Activated B cell treated with CpG ODN at 0.5 μM for 24 hours (primary cell): ENCODE measurements around the gene HHAT. TPM values are rescaled to one million over a fixed set of nuclear protein-coding genes. Genes with fewer than 3 reads are reported as not detected.

Source experiments
- ATAC-seq: fragments of 200-7000 bp; cut with Tn5 transposase; one replicate; pipeline ENCODE4 v1.10.0; 2021; ENCODE audit warnings: low read depth, mild to moderate bottlenecking, moderate library complexity
- CTCF ChIA-PET: fragments of 350-600 bp; sonication (Branson Sonifier 250); formaldehyde crosslinking; loops from one replicate; lab custom pipeline; 2021; ENCODE audit warnings: antibody characterized with exemption; lab: Charles Lee
- POLR2A ChIA-PET: fragments of 350-600 bp; sonication (Branson Sonifier 250); formaldehyde crosslinking; loops from one replicate; lab custom pipeline; 2021; ENCODE audit warnings: antibody characterized with exemption; lab: Charles Lee
- DNase-seq: peaks from one replicate; pipeline ENCODE4 v3.0.0; 2022
- H3K27ac Mint-ChIP-seq: one replicate; pipeline ENCODE4 v1.8.0; 2020; ENCODE audit warnings: mixed read lengths
- H3K27me3 Mint-ChIP-seq: one replicate; pipeline ENCODE4 v1.8.0; 2021; ENCODE audit warnings: mixed read lengths
- H3K36me3 Mint-ChIP-seq: one replicate; pipeline ENCODE4 v1.8.0; 2021; ENCODE audit warnings: low read depth, mixed read lengths
- H3K4me1 Mint-ChIP-seq: one replicate; pipeline ENCODE4 v1.8.0; 2021; ENCODE audit warnings: mixed read lengths
- H3K4me3 Mint-ChIP-seq: one replicate; pipeline ENCODE4 v1.8.0; 2020; ENCODE audit warnings: mild to moderate bottlenecking, mixed read lengths
- H3K9me3 Mint-ChIP-seq: one replicate; pipeline ENCODE4 v1.8.0; 2020; ENCODE audit warnings: mixed read lengths
- intact Hi-C: fragments of 100-400 bp; cut with micrococcal nuclease; formaldehyde crosslinking; loops from one replicate; pipeline ENCODE4 v1.15.1; 2024
- total RNA-seq: library from RNA; stranded (reverse); gene quantifications from 2 replicates; pipeline ENCODE4 v1.2.3, GENCODE V29; 2022
- TF ChIP-seq, protein P1 (sequence below): fragments of 200-600 bp; IDR thresholded peaks from one replicate; pipeline ENCODE4 v1.8.0; 2022; ENCODE audit warnings: antibody characterized with exemption, mild to moderate bottlenecking

The HHAT gene
- total RNA-seq, 1 donor from 2014 or later, result 8.5 TPM

DNA sequence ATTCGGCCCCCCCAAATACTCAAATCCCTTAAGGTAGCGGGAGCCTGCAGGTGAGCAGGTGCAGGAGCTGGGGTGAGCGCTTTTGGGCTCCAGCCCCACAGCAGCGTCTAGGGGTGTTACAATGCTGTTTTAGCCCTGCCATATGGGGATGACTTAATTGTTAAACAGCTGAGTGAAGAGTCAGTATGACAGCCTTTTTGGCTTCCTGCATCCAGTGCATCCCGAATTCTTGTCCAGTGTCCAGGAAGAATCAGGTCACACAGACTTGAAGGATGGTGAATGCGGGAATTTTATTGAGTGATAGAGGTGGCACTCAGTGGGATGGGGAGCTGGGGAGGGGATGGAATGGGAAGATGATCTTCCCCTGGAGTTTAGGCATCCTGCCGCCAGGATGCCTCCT, 30.4 kb upstream of the HHAT start:
- Mint-ChIP-seq H3K36me3 (no peaks in the 10 kb centered on the region), H3K9me3 (no peaks in the 10 kb centered on the region), H3K4me3 (no peak overlapping the region), H3K4me1 (no peaks in the 10 kb centered on the region), H3K27ac (no peak overlapping the region), H3K27me3 (peaks cover 16% of the 10 kb centered on the region)
- CTCF ChIA-PET, result no interaction called here
- ATAC-seq (no peak), DNase-seq (no peak)
- POLR2A ChIA-PET, result no interaction called here
- TF ChIP-seq, protein P1, sequence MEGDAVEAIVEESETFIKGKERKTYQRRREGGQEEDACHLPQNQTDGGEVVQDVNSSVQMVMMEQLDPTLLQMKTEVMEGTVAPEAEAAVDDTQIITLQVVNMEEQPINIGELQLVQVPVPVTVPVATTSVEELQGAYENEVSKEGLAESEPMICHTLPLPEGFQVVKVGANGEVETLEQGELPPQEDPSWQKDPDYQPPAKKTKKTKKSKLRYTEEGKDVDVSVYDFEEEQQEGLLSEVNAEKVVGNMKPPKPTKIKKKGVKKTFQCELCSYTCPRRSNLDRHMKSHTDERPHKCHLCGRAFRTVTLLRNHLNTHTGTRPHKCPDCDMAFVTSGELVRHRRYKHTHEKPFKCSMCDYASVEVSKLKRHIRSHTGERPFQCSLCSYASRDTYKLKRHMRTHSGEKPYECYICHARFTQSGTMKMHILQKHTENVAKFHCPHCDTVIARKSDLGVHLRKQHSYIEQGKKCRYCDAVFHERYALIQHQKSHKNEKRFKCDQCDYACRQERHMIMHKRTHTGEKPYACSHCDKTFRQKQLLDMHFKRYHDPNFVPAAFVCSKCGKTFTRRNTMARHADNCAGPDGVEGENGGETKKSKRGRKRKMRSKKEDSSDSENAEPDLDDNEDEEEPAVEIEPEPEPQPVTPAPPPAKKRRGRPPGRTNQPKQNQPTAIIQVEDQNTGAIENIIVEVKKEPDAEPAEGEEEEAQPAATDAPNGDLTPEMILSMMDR, result no peak
- intact Hi-C loops, result no loop called here

DNA sequence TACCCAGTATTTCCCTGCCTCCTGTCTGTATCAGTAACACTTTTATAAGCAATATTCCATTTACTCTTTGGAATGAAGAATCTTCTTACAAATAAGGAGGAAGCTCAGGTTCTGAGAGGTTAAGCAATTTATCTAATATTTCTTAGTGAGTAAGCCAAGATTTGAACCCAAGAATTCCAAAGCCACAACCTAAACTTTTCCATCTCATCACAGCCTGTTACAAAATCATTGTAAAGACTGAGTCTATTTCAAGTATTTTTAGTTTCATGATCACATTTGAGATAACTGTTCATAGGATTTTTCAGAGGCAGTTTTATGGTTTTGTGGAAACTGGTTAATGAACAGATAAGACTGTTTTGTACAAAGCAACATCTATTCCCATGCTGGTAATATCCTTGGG, 29.8 kb upstream of the HHAT start:
- POLR2A ChIA-PET, result no interaction called here
- Mint-ChIP-seq H3K9me3 (no peaks in the 10 kb centered on the region), H3K27ac (no peak overlapping the region), H3K4me3 (no peak overlapping the region), H3K27me3 (peaks cover 16% of the 10 kb centered on the region), H3K4me1 (no peaks in the 10 kb centered on the region), H3K36me3 (no peaks in the 10 kb centered on the region)
- TF ChIP-seq, protein P1, result no peak
- ATAC-seq, result no peak
- CTCF ChIA-PET, result no interaction called here
- intact Hi-C loops, result no loop called here
- DNase-seq, result no peak

DNA sequence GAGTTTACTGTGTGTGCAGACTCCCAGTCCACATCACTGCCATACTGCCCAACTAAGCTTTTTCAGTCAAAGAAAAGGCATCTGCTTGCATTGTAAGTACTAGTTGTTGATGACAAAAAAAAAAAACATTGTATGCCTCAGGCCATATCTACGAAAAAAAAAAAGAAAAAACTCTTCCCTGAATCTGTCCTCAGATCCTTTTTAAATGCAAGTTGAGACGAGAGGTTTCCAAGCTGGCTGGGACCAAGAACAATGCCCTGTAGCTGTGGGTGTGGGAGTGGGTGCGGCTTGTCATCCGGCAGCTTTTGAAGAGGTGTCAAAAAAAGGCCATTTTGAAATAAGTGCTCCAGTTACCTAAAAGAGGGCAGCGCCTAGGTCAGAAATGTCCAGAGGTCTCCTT, 29.2 kb upstream of the HHAT start:
- ChIA-PET POLR2A (no interaction called here), CTCF (no interaction called here)
- Mint-ChIP-seq H3K9me3 (no peaks in the 10 kb centered on the region), H3K27me3 (peaks cover 16% of the 10 kb centered on the region), H3K36me3 (no peaks in the 10 kb centered on the region), H3K27ac (no peak overlapping the region), H3K4me1 (no peaks in the 10 kb centered on the region), H3K4me3 (no peak overlapping the region)
- ATAC-seq (no peak), DNase-seq (no peak)
- TF ChIP-seq, protein P1, result no peak
- intact Hi-C loops, result no loop called here

DNA sequence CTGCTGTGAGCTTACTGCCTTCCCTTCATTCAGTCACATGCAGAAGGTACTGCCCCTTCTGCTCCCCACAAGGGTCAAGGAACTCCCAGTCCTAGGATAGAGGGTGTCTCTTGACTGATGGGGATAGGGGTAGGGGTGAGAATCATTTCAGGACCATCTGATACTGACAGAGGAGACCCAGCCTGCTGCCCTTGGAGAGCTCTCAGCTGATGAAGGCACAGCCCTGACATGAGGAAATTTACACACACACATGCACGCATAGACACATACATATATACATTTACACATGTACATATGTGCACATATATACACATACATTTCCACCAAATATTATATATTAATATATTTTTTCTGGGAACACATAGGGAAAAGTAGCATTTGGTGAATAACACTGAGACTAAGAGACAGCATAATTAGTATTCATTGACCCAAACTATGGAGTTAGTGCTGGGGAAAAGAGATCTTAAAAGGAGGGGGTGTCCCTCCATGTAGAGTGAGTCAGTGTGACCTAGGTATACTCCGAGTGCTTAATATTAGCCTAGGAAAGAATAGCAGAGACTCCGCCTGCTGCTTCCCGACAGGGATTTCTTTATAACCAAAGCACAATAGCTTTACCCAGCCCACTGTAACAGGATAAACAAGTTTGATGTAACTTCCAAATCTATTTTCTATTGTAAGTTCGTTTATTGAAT, 27.6 kb upstream of the HHAT start:
- intact Hi-C loops, result no loop called here

DNA sequence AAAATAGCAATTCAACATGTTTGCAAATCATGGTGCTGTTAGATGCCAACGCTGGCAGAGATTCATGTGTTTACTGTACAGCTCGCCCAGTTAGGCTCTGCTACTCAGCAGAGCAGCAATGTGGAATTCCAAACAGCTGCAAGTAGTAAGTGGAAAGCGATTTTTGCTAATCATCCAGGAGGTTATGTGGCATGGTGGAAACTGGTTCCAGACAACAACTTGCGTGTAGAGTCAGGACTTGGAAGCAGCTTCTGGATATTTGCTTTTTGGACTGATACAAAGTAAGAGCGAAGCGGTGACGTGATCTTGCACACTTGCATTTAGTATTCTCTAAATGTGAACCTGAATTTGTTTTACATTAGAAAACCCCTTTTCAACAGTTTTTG, 27.1 kb upstream of the HHAT start:
- intact Hi-C loops, result no loop called here
- peaks cover 13% of the 10 kb centered on the region for H3K27me3 Mint-ChIP-seq
- ChIA-PET POLR2A (interaction anchor here (0.6 kb wide), 1 partner anchor 282 kb away, joined by 4 read pairs; no protein-coding TSS in a partner anchor), CTCF (no interaction called here)
- H3K4me3 Mint-ChIP-seq, result no peak overlapping the region
- TF ChIP-seq, protein P1, result no peak
- H3K27ac Mint-ChIP-seq, result no peak overlapping the region
- no peaks in the 10 kb centered on the region for H3K4me1 Mint-ChIP-seq
- ATAC-seq, result no peak
- H3K9me3 Mint-ChIP-seq, result no peaks in the 10 kb centered on the region
- no peaks in the 10 kb centered on the region for H3K36me3 Mint-ChIP-seq
- no peak for DNase-seq

More for the DNA sequence above, 27.6 kb upstream of the HHAT start:
- ATAC-seq (no peak), DNase-seq (no peak)
- CTCF ChIA-PET, result no interaction called here
- Mint-ChIP-seq H3K9me3 (no peaks in the 10 kb centered on the region), H3K36me3 (no peaks in the 10 kb centered on the region), H3K27ac (no peak overlapping the region), H3K4me3 (no peak overlapping the region), H3K27me3 (peaks cover 13% of the 10 kb centered on the region), H3K4me1 (no peaks in the 10 kb centered on the region)
- TF ChIP-seq, protein P1, result no peak
- POLR2A ChIA-PET, result no interaction called here
